Esophagus squamous epithelium (tissue), 5 donors: ENCODE measurements around the gene XRRA1. TPM values are rescaled to one million over a fixed set of nuclear protein-coding genes. Genes with fewer than 3 reads are reported as not detected.

Experiments
- DNase-seq: peaks from one replicate; lab custom pipeline; 2025; lab: John Stamatoyannopoulos, UW
- H3K27ac ChIP-seq, 4 donors: fragments of 200-600 bp; sonication (generic); one replicate each; pipeline ENCODE4 v1.5.1; 2016 to 2019; ENCODE audit warnings: mild to moderate bottlenecking in 1 of 4
- H3K27me3 ChIP-seq, 4 donors: fragments of 200-600 bp; sonication (generic); 1 replicate in 3 of 4; 2 replicates in 1 of 4; pipeline versions ENCODE4 v1.5.1 to v1.6.0; 2017 to 2021; ENCODE audit warnings: antibody characterized with exemption in 1 of 4
- H3K36me3 ChIP-seq, 3 donors: fragments of 200-600 bp; sonication (generic); one replicate each; pipeline ENCODE4 v1.5.1; 2016 to 2019
- H3K4me1 ChIP-seq, 3 donors: fragments of 200-600 bp; sonication (generic); one replicate each; pipeline ENCODE4 v1.5.1; 2017 to 2019
- H3K4me3 ChIP-seq, 4 donors: fragments of 200-600 bp; sonication (generic); 1 replicate in 3 of 4; 2 replicates in 1 of 4; pipeline ENCODE4 v1.5.1; 2016 to 2019; ENCODE audit warnings: mild to moderate bottlenecking in 2 of 4, moderate library complexity in 1 of 4
- H3K9me3 ChIP-seq, 3 donors: fragments of 200-600 bp; sonication (generic); one replicate each; pipeline ENCODE4 v1.5.1; 2016 to 2019
- CTCF ChIP-seq, 6 experiments: fragments of 450-650 bp in 4 of 6; fragments of 200-600 bp in 2 of 6; sonication (generic) in 2 of 6; IDR thresholded peaks; one replicate each; pipeline ENCODE4 v1.5.1; 2016 to 2019; ENCODE audit warnings: antibody characterized with exemption in 6 of 6, mild to moderate bottlenecking in 4 of 6, moderate library complexity in 4 of 6
- POLR2A ChIP-seq, 4 donors: fragments of 450-650 bp; IDR thresholded peaks; one replicate each; pipeline ENCODE4 v1.6.1; 2017; ENCODE audit warnings: antibody characterized with exemption in 4 of 4, mild to moderate bottlenecking in 4 of 4, moderate library complexity in 3 of 4
- WGBS, 2 donors: methylation state at CpG; one replicate each; pipeline ENCODE4 v1.1.5; 2018; 5-methylcytosine and 5-hydroxymethylcytosine counted together
- intact Hi-C: fragments of 100-400 bp; cut with DNase I; formaldehyde crosslinking; loops from one replicate; pipeline ENCODE4 v1.15.0; 2022
- total RNA-seq, 4 donors: library from RNA; depleted of rRNA; stranded (reverse); fragments of >200 nt; gene quantifications; one replicate each; pipeline ENCODE4 v1.1.0, GENCODE V29; 2016
- donor health status: DM: yes; HTN: yes; CAD: no.

Gene XRRA1
- total RNA-seq, 4 donors from 2014 or later = 0.45 to 19.5 (median 9.1) TPM

GRCh38 chr11:74926304-74927030 lies 22.4 kb downstream of the XRRA1 start:
- WGBS, 2 donors = 76 to 88% methylated on average over 8 of the region's 8 CpGs
- peaks cover 0 to 62% (median 0%) of the 10 kb centered on the region in 3 donors for H3K36me3 ChIP-seq
- no peak overlapping the region for H3K27ac ChIP-seq

GRCh38 chr11:74925281-74925680 lies 23.6 kb downstream of the XRRA1 start:
- Histone ChIP-seq H3K27ac (no peak overlapping the region), H3K4me1 (no peaks in the 10 kb centered on the region), H3K36me3 (peaks cover 0 to 65% (median 0%) of the 10 kb centered on the region in 3 donors), H3K27me3 (no peaks in the 10 kb centered on the region), H3K4me3 (no peak overlapping the region), H3K9me3 (no peaks in the 10 kb centered on the region)
- no peak for TF ChIP-seq CTCF (IDR thresholded peaks at IDR 0.05)
- no peak for TF ChIP-seq POLR2A (IDR thresholded peaks at IDR 0.05)
- intact Hi-C loops = loop anchor here (5.0 to 10.0 kb wide), 3 partner anchors 107 to 320 kb away; partner anchors contain the start of gene TPBGL
- 89 to 93% methylated on average over 4 of the region's 4 CpGs for WGBS, 2 donors
- no peak for DNase-seq

More at GRCh38 chr11:74926304-74927030, 22.4 kb downstream of the XRRA1 start:
- no peak for TF ChIP-seq CTCF (IDR thresholded peaks at IDR 0.05)
- no peak for TF ChIP-seq POLR2A (IDR thresholded peaks at IDR 0.05)
- H3K4me1 ChIP-seq = no peaks in the 10 kb centered on the region
- no peak for DNase-seq
- no peaks in the 10 kb centered on the region for H3K9me3 ChIP-seq
- intact Hi-C loops = loop anchor here (5.0 to 10.0 kb wide), 3 partner anchors 106 to 318 kb away; partner anchors contain the start of gene TPBGL
- no peak overlapping the region for H3K4me3 ChIP-seq
- H3K27me3 ChIP-seq = no peaks in the 10 kb centered on the region

GRCh38 chr11:74923125-74923524 lies 25.8 kb downstream of the XRRA1 start:
- Histone ChIP-seq H3K27ac (no peak overlapping the region), H3K27me3 (no peaks in the 10 kb centered on the region), H3K4me1 (no peaks in the 10 kb centered on the region), H3K36me3 (peaks cover 0 to 66% (median 8%) of the 10 kb centered on the region in 3 donors), H3K4me3 (no peak overlapping the region), H3K9me3 (no peaks in the 10 kb centered on the region)
- intact Hi-C loops = loop anchor here (10.0 kb wide), 2 partner anchors 282 to 322 kb away; partner anchors contain the start of gene TPBGL
- no peak for DNase-seq
- TF ChIP-seq CTCF (IDR thresholded peaks at IDR 0.05) = no peak
- TF ChIP-seq POLR2A (IDR thresholded peaks at IDR 0.05) = no peak

- intact Hi-C loops = no loop called here
- no peaks in the 10 kb centered on the region for H3K9me3 ChIP-seq
- peaks cover 0 to 3% (median 0%) of the 10 kb centered on the region in 3 donors for H3K4me1 ChIP-seq
- H3K4me3 ChIP-seq = no peak overlapping the region
- no peak overlapping the region for H3K27ac ChIP-seq
- DNase-seq = no peak
- no peak for TF ChIP-seq POLR2A (IDR thresholded peaks at IDR 0.05)
- TF ChIP-seq CTCF (IDR thresholded peaks at IDR 0.05) = no peak
- peaks cover 0 to 93% (median 0%) of the 10 kb centered on the region in 3 donors for H3K36me3 ChIP-seq
- WGBS, 2 donors = 66 to 76% methylated on average over 4 of the region's 4 CpGs
- no peaks in the 10 kb centered on the region for H3K27me3 ChIP-seq
Measured at GRCh38 chr11:74909812-74910211, 39.1 kb downstream of the XRRA1 start.

- intact Hi-C loops = no loop called here
- Histone ChIP-seq H3K27me3 (no peaks in the 10 kb centered on the region), H3K36me3 (peaks cover 0 to 89% (median 0%) of the 10 kb centered on the region in 3 donors), H3K27ac (peak overlapping the region in 1 of 4 donors; percentile 13), H3K4me3 (no peak overlapping the region), H3K4me1 (peaks cover 0 to 3% (median 0%) of the 10 kb centered on the region in 3 donors), H3K9me3 (no peaks in the 10 kb centered on the region)
- no peak for DNase-seq
- 56 to 80% methylated on average over 4 of the region's 4 CpGs for WGBS, 2 donors
- TF ChIP-seq POLR2A (IDR thresholded peaks at IDR 0.05) = no peak
- TF ChIP-seq CTCF (IDR thresholded peaks at IDR 0.05) = no peak
Measured at GRCh38 chr11:74909385-74909784, 39.5 kb downstream of the XRRA1 start.
